Heart right ventricle (tissue), 16 donors: ENCODE measurements around the gene KLHL17. TPM values are rescaled to one million over a fixed set of nuclear protein-coding genes. Genes with fewer than 3 reads are reported as not detected.
"Not testable (repeated sequence)": the region's sequence is repeated elsewhere in the genome, so short reads cannot be mapped to it uniquely, and the experiment has no call there.

Experiments used
- ATAC-seq, 8 donors: fragments of 200-7000 bp; cut with Tn5 transposase; one replicate each; pipeline ENCODE4 v1.9.1; 2020; ENCODE audit warnings: mild to moderate bottlenecking in 8 of 8, moderate library complexity in 8 of 8, moderate number of reproducible peaks in 1 of 8
- DNase-seq, 2 donors: peaks; one replicate each; pipeline ENCODE4 v3.0.0-alpha.2; 2020
- H3K27ac ChIP-seq, 10 donors: fragments of 200-600 bp; sonication (generic) in 2 of 10; one replicate each; pipeline versions ENCODE4 v1.5.0 to v1.8.0; 2020 to 2022; ENCODE audit warnings: mild to moderate bottlenecking in 3 of 10
- H3K27me3 ChIP-seq, 7 donors: fragments of 200-600 bp; one replicate each; pipeline ENCODE4 v1.8.0; 2021 to 2022; ENCODE audit warnings: mild to moderate bottlenecking in 2 of 7
- H3K36me3 ChIP-seq, 9 donors: fragments of 200-600 bp; sonication (generic) in 1 of 9; one replicate each; pipeline versions ENCODE4 v1.5.0 to v1.8.0; 2020 to 2022; ENCODE audit warnings: mild to moderate bottlenecking in 2 of 9
- H3K4me1 ChIP-seq, 9 donors: fragments of 200-600 bp; sonication (generic) in 1 of 9; one replicate each; pipeline versions ENCODE4 v1.5.0 to v1.8.0; 2020 to 2022; ENCODE audit warnings: mild to moderate bottlenecking in 4 of 9
- H3K4me3 ChIP-seq, 10 donors: fragments of 200-600 bp; sonication (generic) in 2 of 10; one replicate each; pipeline versions ENCODE4 v1.5.0 to v1.8.0; 2020 to 2022; ENCODE audit warnings: mild to moderate bottlenecking in 7 of 10, moderate library complexity in 2 of 10
- H3K9me3 ChIP-seq, 11 donors: fragments of 200-600 bp in 10 of 11; sonication (generic) in 2 of 11; one replicate each; pipeline versions ENCODE4 v1.5.0 to v1.8.0; 2013 to 2022; ENCODE audit warnings: mild to moderate bottlenecking in 2 of 11, control low read depth in 1 of 11, moderate library complexity in 1 of 11
- WGBS, 2 donors: extraction: QIAGEN DNeasy Blood & Tissue Kit; methylation state at CpG; one replicate each; pipeline ENCODE4 v1.1.7; 2013; ENCODE audit warnings: inconsistent platforms in 1 of 2; 5-methylcytosine and 5-hydroxymethylcytosine counted together
- intact Hi-C, 10 donors: fragments of 100-400 bp; cut with DNase I; formaldehyde crosslinking; loops; one replicate each; pipeline versions ENCODE4 v1.11.1 to v1.14.2; 2022
- polyA plus RNA-seq, 2 donors: library from polyadenylated mRNA; stranded (reverse); fragments of 200-250 nt; gene quantifications; one replicate each; pipeline ENCODE4 v1.2.3, GENCODE V29; 2013
- total RNA-seq, 10 donors: library from RNA; stranded (reverse); fragmentation: NEBNext Ultra II Directional in 3 of 10; extraction: Animal tissue kit (Norgen Biotek cat#: 25700) in 3 of 10; gene quantifications; one replicate each; pipeline versions ENCODE4 v1.2.1 to v1.2.4, GENCODE V29; 2021 to 2023
- TF ChIP-seq, protein P1 (sequence below), 9 donors: fragments of 200-600 bp; sonication (generic) in 2 of 9; IDR thresholded peaks; one replicate each; pipeline versions ENCODE4 v1.5.0 to v1.8.0; 2021 to 2022; ENCODE audit warnings: antibody characterized with exemption in 9 of 9, mild to moderate bottlenecking in 5 of 9, moderate library complexity in 1 of 9
- donor health status: Arrhythmogenic right ventricular cardiomyopathy.
- donor health status: ischemic (EF 13 %, LVEDD 7.1; RV severe dilation, severe dysfunction).
- donor health status: healthy with polysubstance abuse.
- donor health status: DM: no; HTN: yes; CAD: no.
- donor health status: DM: no; HTN: no; CAD: no.
- donor health status: ischemic (EF 25% LVEDD 6.9; RV normal size, moderate dysfunction).
- donor health status: ischemic (EF 25% LVEDD 5.7; RV mildly dilated, moderate dysfunction).
- donor health status: healthy.
- donor health status: DM: yes; HTN: yes; CAD: no.
- donor health status: Ischemic cardiomyopathy.
- donor health status: ischemic (EF 35%, LVEDD 5.7; RV mildly dilated, moderate dysfunction).
- donor health status: nonischemic (EF 11% LVEDD 7.7; RV severe dilation, severe dysfunction).
- donor health status: DM: yes; HTN: yes; CAD: no.
- donor health status: PGD.
- donor health status: ischemic (EF 29% LVEDD 5.4; RV normal size, mild dysfunction).
- donor health status: nonischemic (EF 23%, LVEDD 6.1; RV moderate dilation, normal function).

Gene KLHL17
- total and polyA plus RNA-seq, 12 donors: 1.3 to 10.2 (median 3.7) TPM

DNA sequence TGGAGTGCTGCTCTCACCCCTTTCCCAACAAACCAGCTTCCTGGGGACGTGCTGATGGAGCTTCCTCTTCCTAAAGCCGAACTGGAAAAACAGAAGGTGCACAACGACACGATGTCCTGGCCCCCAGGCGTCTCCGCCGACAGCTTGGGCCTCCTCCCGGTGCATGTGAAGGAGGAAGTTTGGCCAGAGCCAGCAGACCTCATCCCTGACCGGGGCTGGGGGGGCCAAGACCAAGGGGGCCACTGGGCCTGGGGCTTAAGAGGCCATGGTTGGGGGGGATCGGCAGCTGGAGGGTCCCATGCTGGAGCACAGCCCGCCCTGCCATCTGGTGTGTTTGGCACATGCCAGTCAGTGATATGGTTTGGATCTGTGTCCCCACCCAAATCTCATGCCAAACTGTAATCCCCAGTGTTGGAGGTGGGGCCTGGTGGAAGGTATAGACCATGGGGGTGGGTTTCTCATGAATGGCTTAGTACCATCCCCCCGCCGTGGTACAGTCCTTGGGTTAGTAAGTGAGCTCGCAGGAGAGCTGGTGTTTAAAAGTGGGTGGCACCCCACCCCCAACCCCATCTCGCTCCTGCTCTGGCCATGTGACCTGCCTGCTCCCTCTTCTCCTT, 33.1 kb downstream of the KLHL17 start:
- Histone ChIP-seq H3K36me3 (peaks cover 0 to 9% (median 0%) of the 10 kb centered on the region in 9 donors), H3K4me3 (no peak overlapping the region), H3K4me1 (peaks cover 0 to 19% (median 12%) of the 10 kb centered on the region in 9 donors), H3K27ac (no peak overlapping the region), H3K27me3 (peaks cover 0 to 46% (median 0%) of the 10 kb centered on the region in 7 donors), H3K9me3 (peaks cover 0 to 14% (median 4%) of the 10 kb centered on the region in 11 donors)
- WGBS, 2 donors: 67 to 73% methylated on average over 15 of the region's 15 CpGs
- no peak for DNase-seq
- intact Hi-C loops: loop anchor here in 1 of 10 donors (5.0 kb wide), 1 partner anchor 34 kb away; no protein-coding TSS in a partner anchor
- ATAC-seq: no peak
- TF ChIP-seq, protein P1, sequence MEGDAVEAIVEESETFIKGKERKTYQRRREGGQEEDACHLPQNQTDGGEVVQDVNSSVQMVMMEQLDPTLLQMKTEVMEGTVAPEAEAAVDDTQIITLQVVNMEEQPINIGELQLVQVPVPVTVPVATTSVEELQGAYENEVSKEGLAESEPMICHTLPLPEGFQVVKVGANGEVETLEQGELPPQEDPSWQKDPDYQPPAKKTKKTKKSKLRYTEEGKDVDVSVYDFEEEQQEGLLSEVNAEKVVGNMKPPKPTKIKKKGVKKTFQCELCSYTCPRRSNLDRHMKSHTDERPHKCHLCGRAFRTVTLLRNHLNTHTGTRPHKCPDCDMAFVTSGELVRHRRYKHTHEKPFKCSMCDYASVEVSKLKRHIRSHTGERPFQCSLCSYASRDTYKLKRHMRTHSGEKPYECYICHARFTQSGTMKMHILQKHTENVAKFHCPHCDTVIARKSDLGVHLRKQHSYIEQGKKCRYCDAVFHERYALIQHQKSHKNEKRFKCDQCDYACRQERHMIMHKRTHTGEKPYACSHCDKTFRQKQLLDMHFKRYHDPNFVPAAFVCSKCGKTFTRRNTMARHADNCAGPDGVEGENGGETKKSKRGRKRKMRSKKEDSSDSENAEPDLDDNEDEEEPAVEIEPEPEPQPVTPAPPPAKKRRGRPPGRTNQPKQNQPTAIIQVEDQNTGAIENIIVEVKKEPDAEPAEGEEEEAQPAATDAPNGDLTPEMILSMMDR (IDR thresholded peaks at IDR 0.05): no peak

DNA sequence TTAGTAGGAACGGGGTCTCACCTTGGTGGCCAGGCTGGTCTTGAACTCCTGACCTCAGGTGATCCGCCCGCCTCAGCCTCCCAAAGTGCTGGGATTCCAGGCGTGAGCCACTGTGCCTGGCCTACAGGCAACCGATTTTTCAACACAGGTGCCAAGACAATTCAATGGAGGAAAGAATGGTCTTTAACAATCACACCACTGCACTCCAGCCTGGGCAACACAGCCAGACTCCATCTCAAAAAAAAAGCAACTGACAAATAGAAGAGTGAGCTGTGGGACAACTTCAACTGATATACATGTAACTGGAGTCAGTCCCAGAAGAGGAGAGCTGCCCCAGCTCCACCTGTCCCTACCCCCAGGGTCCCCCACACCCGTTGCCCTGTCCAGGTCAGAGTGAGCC, 34.2 kb downstream of the KLHL17 start:
- 84 to 87% methylated on average over 6 of the region's 6 CpGs for WGBS, 2 donors
- not testable (repeated sequence) for H3K4me3 ChIP-seq, H3K36me3 ChIP-seq, H3K27ac ChIP-seq, DNase-seq, ATAC-seq
- peaks cover 0 to 24% (median 13%) of the 10 kb centered on the region in 9 donors for H3K4me1 ChIP-seq
- H3K9me3 ChIP-seq: peaks cover 0 to 14% (median 4%) of the 10 kb centered on the region in 11 donors
- intact Hi-C loops: loop anchor here in 1 of 10 donors (5.0 kb wide), 1 partner anchor 33 kb away; no protein-coding TSS in a partner anchor
- H3K27me3 ChIP-seq: peaks cover 0 to 57% (median 0%) of the 10 kb centered on the region in 7 donors

- Histone ChIP-seq H3K36me3 (peaks cover 0 to 9% (median 0%) of the 10 kb centered on the region in 9 donors), H3K9me3 (peaks cover 0 to 14% (median 4%) of the 10 kb centered on the region in 11 donors), H3K27ac (no peak overlapping the region), H3K27me3 (peaks cover 0 to 71% (median 0%) of the 10 kb centered on the region in 7 donors), H3K4me3 (no peak overlapping the region), H3K4me1 (peaks cover 0 to 26% (median 13%) of the 10 kb centered on the region in 9 donors)
- TF ChIP-seq, protein P1 (IDR thresholded peaks at IDR 0.05): no peak
- DNase-seq (peak in 1 of 2 donors; percentile 11), ATAC-seq (no peak)
- WGBS, 2 donors: 48% methylated on average over 27 to 30 of the region's 30 CpGs
- intact Hi-C loops: no loop called here
Observed at GRCh38 chr1:995665-996633, 35.6 kb downstream of the KLHL17 start.

GRCh38 chr1:996851-997712, 36.7 kb downstream of the KLHL17 start:
- Histone ChIP-seq H3K27ac (peak overlapping the region in 2 of 10 donors; percentile 100), H3K4me1 (peaks cover 0 to 34% (median 21%) of the 10 kb centered on the region in 9 donors), H3K36me3 (peaks cover 0 to 9% (median 0%) of the 10 kb centered on the region in 9 donors), H3K4me3 (peak overlapping the region in 5 of 10 donors; percentile 73 to 88 (median 80)), H3K9me3 (peaks cover 0 to 6% (median under 1%) of the 10 kb centered on the region in 11 donors), H3K27me3 (peaks cover 0 to 77% (median 0%) of the 10 kb centered on the region in 7 donors)
- TF ChIP-seq, protein P1 (IDR thresholded peaks at IDR 0.05): no peak
- WGBS, 2 donors: 71% methylated on average over 23 to 24 of the region's 24 CpGs
- intact Hi-C loops: no loop called here
- no peak for ATAC-seq
- DNase-seq: no peak
